HG02798 (cell line): ENCODE measurements around the gene PREB.

Source experiments
- ATAC-seq: cut with Tn5 transposase; IDR thresholded peaks from one replicate; pipeline ENCODE4 v1.9.1; 2021; ENCODE audit warnings: mild to moderate bottlenecking; ENCODE audit not compliant: unreplicated experiment, poor library complexity

PREB gene

GRCh38 chr2:27152796-27153464 lies 18.5 kb upstream of the PREB start:
- no peak for ATAC-seq

GRCh38 chr2:27152102-27152795 lies 17.8 kb upstream of the PREB start:
- ATAC-seq: no peak

DNA sequence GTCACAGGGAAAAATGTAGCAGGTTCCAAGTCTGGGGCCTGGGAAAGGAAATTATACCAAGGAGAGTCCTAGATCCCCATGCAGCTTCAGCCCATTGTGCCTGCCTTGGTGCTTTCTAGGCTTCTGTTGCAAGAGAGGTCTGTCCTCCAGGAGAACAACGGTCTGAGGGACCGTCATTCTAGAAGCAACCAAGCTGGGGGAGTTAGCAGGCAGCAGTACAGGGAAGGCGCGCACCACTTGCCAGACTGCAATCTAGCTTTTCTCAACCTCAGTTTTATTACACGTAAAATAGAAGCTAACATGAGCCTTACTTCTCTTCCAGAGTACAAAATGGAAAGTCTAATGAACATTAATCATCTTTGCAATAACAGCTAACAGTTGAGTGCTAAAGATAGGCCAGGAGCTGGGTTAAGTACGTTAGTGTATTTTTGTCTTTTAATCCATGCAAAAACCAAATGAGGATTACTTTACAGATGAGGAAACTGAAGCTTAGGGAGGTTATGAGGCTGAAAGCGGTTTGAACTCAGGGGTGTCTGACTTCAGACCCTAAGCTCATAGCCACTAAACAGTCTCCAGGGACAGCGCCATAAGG lies 16.3 kb upstream of the PREB start:
- no peak for ATAC-seq

DNA sequence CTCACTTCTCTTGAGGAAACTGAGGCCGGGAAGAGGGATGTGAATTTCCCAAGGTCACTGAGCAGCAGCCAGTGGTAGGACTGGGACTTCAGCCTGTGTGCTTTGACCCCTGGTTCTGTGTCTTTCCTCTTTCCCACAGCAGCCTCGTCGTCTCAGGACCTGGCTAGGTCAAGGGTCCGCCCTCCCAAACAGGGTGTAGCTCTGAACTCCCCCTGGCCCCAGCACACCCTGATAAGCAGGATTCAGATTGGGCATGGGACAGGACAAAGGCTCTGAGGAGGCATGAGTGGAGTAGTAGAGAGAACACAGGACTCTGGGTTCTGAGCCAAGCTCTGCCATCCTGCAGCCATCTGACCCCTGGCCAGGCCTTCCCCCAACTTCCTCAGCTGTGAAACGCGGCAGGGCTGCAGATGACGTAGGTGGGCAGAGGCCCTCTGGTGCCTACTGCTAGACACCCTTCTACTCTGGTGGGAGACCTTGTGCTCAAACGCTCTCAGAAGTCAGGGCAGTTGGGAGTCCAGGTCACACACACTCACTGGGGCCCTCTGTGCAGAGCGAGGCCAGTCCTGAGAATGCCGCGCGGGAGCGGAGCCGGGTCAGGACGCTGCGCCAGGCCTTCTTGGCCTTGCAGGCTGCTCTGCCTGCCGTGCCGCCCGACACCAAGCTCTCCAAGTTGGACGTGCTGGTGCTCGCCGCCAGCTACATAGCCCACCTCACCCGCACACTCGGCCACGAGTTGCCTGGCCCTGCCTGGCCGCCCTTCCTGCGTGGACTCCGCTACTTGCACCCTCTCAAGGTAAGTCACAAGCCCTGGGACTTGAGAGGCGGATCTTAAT lies 15.4 kb upstream of the PREB start:
- no peak for ATAC-seq

DNA sequence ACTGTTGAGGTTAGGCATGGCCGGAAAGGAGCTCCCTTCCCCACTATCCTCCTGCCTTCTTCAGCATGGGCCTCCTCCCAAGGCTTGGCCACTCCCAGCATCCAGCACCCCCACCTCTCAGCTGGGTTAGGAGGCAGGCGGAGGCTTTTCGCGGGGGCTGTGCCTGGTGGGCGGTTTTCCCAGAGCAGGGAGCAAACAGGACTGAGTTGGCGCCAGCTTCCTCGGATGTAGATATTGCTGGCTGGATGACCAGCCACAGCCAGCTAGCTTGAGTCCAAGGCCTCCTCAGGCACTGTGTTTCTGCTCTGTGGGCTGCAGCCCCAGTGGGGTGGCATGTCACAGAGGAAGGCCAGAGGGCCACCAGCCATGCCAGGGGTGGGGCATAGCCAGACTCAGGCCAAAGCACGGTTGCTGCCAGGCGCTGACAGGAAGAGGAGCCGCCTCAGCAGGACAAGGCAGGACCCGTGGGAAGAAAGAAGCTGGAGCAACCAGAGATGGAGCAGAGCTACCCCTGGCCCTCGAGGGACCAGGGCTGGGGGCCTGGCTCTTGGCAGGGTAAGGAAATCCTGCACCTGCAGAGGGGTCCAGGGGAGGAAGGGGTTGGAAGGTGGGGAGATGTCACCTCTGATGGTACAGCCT lies 14.5 kb upstream of the PREB start, which contains the start of gene TCF23:
Gene TCF23 (plus strand): TSS at position 204 of the 639 bp plus-strand sequence. CDS start 130 bp downstream, at position 334.
- ATAC-seq: no peak

DNA sequence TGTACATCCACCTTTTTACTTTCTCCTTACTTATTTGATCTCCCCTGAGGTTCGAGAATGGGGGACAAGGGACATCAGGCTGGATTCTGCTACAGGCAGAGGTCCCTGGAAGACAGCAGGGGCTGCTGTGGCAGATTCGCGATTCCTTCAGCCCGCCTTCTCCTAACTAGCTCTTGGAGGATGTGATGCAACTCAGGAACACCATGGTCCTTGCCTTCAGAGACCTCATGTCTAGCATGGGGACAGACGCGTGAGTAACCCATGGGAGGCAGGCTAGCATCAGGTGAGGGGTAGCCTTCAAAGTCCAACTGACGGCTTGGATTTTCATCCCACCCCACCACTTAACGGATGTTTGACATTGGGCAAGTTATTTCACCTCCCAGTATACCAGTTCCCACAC lies 13.5 kb upstream of the PREB start:
- ATAC-seq: no peak

GRCh38 chr2:27145682-27146081 lies 11.2 kb upstream of the PREB start:
- no peak for ATAC-seq

GRCh38 chr2:27143285-27143684 lies 8.8 kb upstream of the PREB start:
- ATAC-seq: no peak

GRCh38 chr2:27139310-27139709 lies 4.9 kb upstream of the PREB start, which contains the start of gene PRR30:
Gene PRR30, minus strand, starts transcription at chr2:27139410. Its CDS starts 1,081 bp downstream, at chr2:27138329.
- no peak for ATAC-seq

DNA sequence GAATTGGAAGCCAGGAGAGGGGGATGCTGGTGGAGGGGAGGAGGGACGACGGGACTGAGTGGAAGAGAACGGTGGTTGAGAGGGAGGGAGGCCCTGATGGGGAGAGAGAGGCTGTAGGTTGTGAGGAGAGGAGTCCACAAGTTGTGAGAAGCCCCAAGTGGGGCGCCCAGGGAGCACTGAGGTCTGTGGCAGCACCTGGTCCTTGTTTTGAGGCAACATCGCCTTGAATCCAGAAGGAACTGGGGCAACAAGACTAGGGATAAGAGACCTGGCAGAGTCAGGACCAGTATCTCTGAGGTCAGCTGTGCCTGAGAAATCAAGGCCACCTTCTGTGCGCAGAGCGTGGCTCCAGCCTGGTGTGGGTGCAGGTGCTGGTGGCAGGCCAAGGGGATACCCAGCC lies 3.7 kb upstream of the PREB start:
- ATAC-seq: no peak

- ATAC-seq: no peak
Observed at GRCh38 chr2:27137322-27137935, 3.0 kb upstream of the PREB start.

DNA sequence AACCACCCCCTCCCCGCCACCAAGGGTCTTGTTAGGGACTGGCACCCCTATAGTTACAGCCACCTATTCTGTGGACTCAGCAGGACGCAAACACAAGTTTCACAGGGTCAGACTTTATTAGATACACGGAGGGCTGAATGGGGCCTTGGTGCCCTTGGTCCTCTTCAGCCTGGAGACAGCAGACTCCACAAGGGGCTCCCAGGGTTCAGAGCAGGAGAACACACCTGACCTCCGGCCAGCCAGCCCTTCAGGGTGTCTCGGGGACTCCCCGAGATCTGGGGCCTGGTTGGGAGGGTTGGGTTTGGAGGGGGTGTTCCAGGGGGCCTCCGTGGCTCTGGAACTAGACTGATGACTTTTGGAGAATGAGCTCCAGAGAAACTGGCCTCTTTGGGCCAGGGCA lies 2.3 kb upstream of the PREB start:
- no peak for ATAC-seq

DNA sequence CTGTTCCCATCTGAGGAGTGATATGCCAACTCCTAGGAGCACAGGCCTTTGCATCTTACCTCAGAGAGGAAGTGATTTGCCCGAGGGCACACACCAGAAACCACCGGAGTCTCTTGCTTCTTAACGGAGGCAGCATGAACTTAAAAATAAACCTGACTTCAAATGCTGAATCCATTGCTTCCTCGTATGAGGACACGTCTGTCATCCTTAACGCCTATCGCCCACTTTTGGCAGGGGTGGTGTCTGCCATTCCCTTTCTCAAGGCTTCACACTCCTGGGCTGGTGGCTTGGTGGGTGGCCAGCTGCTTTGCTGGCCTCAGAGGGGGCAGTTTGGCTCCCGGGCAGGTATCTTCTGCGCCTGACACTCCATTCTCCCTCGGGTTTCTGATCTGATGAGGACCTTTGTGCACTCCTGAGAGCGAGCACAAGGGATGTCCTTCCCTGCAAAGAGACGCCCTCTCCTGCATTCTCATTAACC lies 1.1 kb upstream of the PREB start:
- no peak for ATAC-seq

DNA sequence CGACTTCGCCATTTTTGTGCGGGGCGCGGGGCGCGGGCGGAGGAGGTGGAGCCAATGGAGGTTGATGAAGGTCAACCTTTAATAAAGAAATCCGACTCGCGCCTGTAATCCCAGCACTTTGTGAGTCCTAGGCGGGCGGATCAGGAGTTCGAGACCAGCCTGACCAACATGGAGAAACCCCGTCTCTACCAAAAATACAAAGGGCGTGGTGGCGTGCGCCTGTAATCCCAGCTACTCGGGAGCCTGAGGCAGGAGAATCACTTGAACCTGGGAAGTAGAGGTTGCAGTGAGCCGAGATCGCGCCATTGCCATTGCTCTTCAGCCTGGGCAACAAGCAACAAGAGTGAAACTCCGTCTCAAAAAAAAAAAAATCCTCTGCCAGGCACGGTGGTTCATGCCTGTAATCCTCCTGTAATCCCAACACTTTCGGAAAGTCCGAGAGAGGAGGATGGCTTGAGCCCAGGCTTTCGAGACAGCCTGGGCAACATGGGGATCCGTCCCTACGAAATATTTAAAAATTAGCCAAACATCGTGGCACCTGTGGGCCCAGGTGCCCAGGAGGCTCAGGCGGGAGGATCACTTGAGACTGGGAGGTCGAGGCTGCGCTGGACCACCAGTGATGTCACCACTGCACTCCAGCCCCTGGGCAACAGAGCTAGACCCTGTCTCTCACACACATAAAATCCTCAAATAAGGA lies 493 bp upstream of the PREB start:
- ATAC-seq: no peak

GRCh38 chr2:27133195-27133875 lies 1.1 kb downstream of the PREB start:
- ATAC-seq: no peak

DNA sequence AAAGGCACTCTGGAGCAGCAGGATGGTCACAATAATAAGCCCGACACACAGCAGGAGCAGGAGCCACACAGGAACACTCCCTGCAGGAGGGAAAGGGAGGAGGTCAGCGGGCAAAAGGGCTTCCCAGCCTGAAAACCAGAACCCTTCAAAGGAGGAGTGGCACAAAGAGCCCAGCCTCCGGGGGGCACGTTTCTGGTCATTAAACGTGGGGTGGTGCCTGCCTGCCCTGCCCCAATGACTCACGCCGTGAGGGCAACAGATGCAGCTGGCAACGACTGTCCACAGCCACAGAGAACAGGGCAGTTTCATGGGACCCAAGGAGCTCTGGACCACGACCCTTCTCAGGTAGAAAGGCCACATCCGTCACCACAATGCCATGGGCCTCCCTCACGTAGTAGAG lies 3.0 kb downstream of the PREB start:
- no peak for ATAC-seq

- ATAC-seq: no peak
Observed at GRCh38 chr2:27130396-27130795, 4.0 kb downstream of the PREB start.
